ENCODE results near the gene PRKCD.
"Not testable (repeated sequence)": the region's sequence is repeated elsewhere in the genome, so short reads cannot be mapped to it uniquely, and the experiment has no call there.

Gene PRKCD

DNA sequence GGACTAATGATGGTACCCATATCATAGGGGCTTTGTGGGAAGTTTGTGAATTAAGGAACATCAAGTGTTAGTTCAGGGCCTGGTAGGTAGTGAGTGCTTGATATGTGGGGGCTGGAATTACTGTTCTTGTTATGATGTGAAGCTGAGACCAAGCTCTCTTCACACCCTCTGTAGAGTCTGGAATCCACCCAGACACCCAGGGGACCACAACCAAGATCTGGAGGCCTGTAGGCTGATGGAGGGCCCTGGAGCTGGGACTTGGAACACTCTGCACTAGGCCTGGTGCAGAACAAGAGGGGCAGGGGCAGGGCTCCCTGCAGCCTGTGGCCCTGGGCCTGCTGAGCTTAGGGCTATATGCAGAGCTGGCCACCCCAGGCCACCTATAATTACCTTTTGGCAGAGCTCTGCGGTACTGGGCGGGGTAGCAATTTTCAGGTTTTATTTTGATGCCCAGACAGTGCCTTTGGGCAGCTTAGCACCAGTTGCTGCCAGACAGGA, 13.1 kb upstream of the PRKCD start:
- H3K27me3 ChIP-seq, result no peaks in the 10 kb centered on the region
- TF ChIP-seq CTCF (IDR thresholded peaks at IDR 0.05; ENCODE audit: low read depth, low read length), result no peak
- H3K4me1 ChIP-seq, result no peaks in the 10 kb centered on the region
- H3K36me3 ChIP-seq, result no peaks in the 10 kb centered on the region
- no peaks in the 10 kb centered on the region for H3K9me3 ChIP-seq
- DNase-seq, result no peak
- no peak overlapping the region for H3K4me3 ChIP-seq (ENCODE audit: low read depth, low read length)

DNA sequence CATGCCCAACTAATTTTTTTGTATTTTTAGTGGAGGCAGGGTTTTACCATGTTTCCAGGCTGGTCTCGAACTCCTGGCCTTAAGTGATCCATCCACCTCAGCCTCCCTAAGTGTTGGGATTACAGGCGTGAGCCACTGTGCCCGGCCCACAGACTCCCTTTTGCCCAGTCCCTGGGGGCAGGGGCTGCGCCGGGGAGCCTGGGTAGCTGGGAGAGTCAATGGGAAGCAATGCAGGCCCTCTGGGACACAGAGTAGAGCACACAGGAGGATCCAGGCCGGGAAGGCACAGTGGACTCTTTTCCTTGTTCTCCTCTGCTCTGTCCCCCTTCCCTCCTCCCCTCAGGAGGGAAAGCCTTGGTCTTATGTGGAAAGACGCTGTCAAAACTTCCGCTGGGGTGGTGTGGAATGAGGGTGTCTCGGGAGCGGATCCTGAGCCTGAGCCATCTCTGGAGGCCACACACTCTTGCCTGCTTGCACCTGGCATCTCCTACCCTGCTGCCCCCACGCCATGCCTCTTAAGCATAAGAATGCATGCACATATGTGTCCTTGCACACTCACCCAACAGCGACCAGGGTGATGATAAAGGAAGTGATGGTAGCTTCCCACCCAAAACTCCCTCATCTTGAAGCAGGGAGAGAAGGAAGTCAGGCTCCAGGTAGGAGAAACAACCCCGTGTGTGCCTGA, 11.9 kb upstream of the PRKCD start:
- DNase-seq, result no peak
- no peaks in the 10 kb centered on the region for H3K4me1 ChIP-seq
- TF ChIP-seq CTCF (IDR thresholded peaks at IDR 0.05; ENCODE audit: low read depth, low read length), result no peak
- H3K9me3 ChIP-seq, result no peaks in the 10 kb centered on the region
- H3K4me3 ChIP-seq (ENCODE audit: low read depth, low read length), result no peak overlapping the region
- no peaks in the 10 kb centered on the region for H3K27me3 ChIP-seq
- no peaks in the 10 kb centered on the region for H3K36me3 ChIP-seq

- no peak for DNase-seq
- H3K4me1 ChIP-seq, result no peaks in the 10 kb centered on the region
- H3K36me3 ChIP-seq, result no peaks in the 10 kb centered on the region
- H3K9me3 ChIP-seq, result no peaks in the 10 kb centered on the region
- H3K4me3 ChIP-seq (ENCODE audit: low read depth, low read length), result no peak overlapping the region
- H3K27me3 ChIP-seq, result no peaks in the 10 kb centered on the region
- TF ChIP-seq CTCF (IDR thresholded peaks at IDR 0.05; ENCODE audit: low read depth, low read length), result no peak
Measured at GRCh38 chr3:53149699-53150098, 11.3 kb upstream of the PRKCD start.

- no peak for DNase-seq
- no peaks in the 10 kb centered on the region for H3K9me3 ChIP-seq
- H3K4me1 ChIP-seq, result no peaks in the 10 kb centered on the region
- H3K27me3 ChIP-seq, result no peaks in the 10 kb centered on the region
- no peak overlapping the region for H3K4me3 ChIP-seq (ENCODE audit: low read depth, low read length)
- TF ChIP-seq CTCF (IDR thresholded peaks at IDR 0.05; ENCODE audit: low read depth, low read length), result no peak
- H3K36me3 ChIP-seq, result no peaks in the 10 kb centered on the region
Measured at GRCh38 chr3:53150247-53151085, 10.5 kb upstream of the PRKCD start.

GRCh38 chr3:53151086-53151438, 9.9 kb upstream of the PRKCD start:
- not testable (repeated sequence) for H3K36me3 ChIP-seq; H3K4me1 ChIP-seq; H3K4me3 ChIP-seq (ENCODE audit: low read depth, low read length); H3K27me3 ChIP-seq; H3K9me3 ChIP-seq; DNase-seq

DNA sequence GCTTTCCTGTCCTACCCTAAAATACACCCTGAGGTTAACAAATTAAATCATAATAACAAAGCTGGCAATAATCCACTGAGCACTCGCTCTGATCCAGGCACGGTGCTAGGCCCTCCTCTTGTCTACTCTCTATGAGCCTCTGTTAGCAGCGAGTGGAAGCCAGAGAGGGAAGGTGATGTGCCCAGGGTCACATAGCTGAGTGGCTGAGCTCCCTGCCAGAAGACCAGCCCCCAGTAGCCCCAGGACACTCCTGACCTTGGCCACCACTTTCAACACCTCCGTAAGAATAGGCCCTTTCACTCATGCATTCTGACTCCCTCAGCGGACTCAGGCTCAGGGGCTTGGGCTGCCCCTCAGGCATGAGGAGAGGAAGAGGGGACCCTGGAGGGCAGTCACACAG, 9.5 kb upstream of the PRKCD start:
- no peak for TF ChIP-seq CTCF (IDR thresholded peaks at IDR 0.05; ENCODE audit: low read depth, low read length)
- Histone ChIP-seq H3K4me1 (no peaks in the 10 kb centered on the region), H3K36me3 (no peaks in the 10 kb centered on the region), H3K9me3 (no peaks in the 10 kb centered on the region), H3K27me3 (no peaks in the 10 kb centered on the region), H3K4me3 (ENCODE audit: low read depth, low read length) (no peak overlapping the region)
- no peak for DNase-seq

Measured in BE2C (cell line).